Mononuclear cell (primary cell): ENCODE measurements around the gene TBX18. TPM values are rescaled to one million over a fixed set of nuclear protein-coding genes. Genes with fewer than 3 reads are reported as not detected.

Source experiments
- H3K27me3 ChIP-seq: 2 replicates; pipeline ENCODE4 v1.6.0; 2011; ENCODE audit warnings: low read length, control low read depth; ENCODE audit not compliant: insufficient read depth
- H3K4me1 ChIP-seq: 2 replicates; pipeline ENCODE4 v1.5.1; 2011; ENCODE audit warnings: mild to moderate bottlenecking, low read length, control low read depth; ENCODE audit not compliant: insufficient read depth
- H3K4me3 ChIP-seq: 2 replicates; pipeline ENCODE4 v1.5.1; 2011; ENCODE audit warnings: mild to moderate bottlenecking, low read length, moderate library complexity
- H3K9me3 ChIP-seq: 2 replicates; pipeline ENCODE4 v1.5.1; 2011; ENCODE audit warnings: low read depth, mild to moderate bottlenecking, control low read depth, low read length
- total RNA-seq: library from RNA; depleted of rRNA; stranded (reverse); fragments of >200 nt; gene quantifications from one replicate; pipeline ENCODE4 v1.2.3, GENCODE V29; 2012

TBX18 gene
- total RNA-seq, 1 donor = under 0.01 TPM

DNA sequence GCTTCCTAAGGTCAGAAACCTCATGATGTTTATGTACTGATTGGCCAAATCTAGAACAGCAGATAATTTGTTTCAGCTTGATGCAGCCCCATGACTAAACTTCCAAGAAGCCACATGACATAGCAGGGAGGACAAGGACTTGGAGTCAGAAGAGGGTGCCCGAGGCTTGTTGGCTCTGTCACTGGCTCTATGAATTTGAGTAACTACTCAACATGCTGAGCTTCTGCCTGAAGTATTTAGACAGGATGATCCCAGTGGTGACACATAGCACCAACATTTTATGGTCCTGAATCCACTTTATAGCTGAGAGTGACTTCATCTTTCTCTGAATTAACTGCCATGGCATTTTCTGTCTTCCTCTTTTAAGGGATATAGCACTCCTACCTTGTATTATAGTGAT, 13.5 kb upstream of the TBX18 start:
- Histone ChIP-seq H3K9me3 (no peaks in the 10 kb centered on the region), H3K4me3 (no peak overlapping the region), H3K27me3 (peaks cover 49% of the 10 kb centered on the region), H3K4me1 (no peaks in the 10 kb centered on the region)

DNA sequence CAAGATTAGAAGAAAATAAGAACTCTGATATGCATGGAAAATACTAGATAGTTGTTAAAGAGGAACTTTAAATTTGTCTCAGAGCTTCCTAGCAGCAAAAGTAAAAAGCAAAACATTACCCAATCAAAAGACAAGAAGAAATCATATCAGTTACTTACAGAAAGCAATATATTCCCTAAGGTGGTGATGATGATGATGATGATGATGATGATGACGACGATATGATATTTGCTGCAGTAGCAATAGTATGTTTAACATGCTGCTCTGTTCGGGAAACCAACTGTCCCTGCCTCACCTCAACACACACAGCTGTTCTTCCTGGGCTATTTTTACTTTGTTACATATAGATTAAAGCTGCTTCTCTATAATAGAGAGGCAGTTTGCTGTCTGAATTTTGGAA, 12.0 kb upstream of the TBX18 start:
- Histone ChIP-seq H3K4me1 (no peaks in the 10 kb centered on the region), H3K4me3 (no peak overlapping the region), H3K27me3 (peaks cover 61% of the 10 kb centered on the region), H3K9me3 (no peaks in the 10 kb centered on the region)

DNA sequence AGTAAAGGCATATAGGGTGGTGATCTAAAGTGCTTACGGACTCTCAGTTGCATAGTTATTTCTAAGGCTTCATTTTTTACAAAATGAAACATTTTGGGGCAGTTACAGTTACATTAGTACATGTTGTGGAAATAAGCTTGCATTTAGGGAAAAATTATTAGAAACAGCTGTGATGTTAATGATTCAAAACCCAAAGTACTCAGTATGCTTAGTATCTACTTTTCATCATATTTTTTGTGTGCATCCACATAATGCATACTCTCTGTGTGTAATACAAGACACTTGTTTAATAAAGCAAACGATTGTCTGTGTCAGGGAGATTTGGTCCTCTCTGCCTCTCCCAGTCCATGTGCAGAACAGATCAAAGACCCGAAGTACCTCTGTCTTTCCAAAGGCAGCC, 11.4 kb upstream of the TBX18 start:
- no peak overlapping the region for H3K4me3 ChIP-seq
- no peaks in the 10 kb centered on the region for H3K4me1 ChIP-seq
- H3K9me3 ChIP-seq = no peaks in the 10 kb centered on the region
- peaks cover 64% of the 10 kb centered on the region for H3K27me3 ChIP-seq

DNA sequence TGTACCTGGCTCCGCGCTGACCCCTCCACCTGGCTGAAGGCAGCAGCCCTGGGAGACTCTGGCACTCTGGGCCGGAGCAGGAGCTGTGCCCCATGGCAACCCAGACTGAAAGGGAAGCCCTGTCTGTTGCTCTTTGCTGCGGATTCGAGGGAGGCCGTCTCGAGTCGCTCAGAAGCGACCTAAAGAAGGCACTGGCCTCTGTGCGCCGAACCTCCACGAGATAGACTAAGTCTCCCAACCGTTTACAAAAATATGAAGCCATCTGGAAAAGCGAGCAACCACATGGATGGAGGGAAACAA, 10.5 kb upstream of the TBX18 start:
- no peak overlapping the region for H3K4me3 ChIP-seq
- no peaks in the 10 kb centered on the region for H3K9me3 ChIP-seq
- no peaks in the 10 kb centered on the region for H3K4me1 ChIP-seq
- peaks cover 73% of the 10 kb centered on the region for H3K27me3 ChIP-seq

DNA sequence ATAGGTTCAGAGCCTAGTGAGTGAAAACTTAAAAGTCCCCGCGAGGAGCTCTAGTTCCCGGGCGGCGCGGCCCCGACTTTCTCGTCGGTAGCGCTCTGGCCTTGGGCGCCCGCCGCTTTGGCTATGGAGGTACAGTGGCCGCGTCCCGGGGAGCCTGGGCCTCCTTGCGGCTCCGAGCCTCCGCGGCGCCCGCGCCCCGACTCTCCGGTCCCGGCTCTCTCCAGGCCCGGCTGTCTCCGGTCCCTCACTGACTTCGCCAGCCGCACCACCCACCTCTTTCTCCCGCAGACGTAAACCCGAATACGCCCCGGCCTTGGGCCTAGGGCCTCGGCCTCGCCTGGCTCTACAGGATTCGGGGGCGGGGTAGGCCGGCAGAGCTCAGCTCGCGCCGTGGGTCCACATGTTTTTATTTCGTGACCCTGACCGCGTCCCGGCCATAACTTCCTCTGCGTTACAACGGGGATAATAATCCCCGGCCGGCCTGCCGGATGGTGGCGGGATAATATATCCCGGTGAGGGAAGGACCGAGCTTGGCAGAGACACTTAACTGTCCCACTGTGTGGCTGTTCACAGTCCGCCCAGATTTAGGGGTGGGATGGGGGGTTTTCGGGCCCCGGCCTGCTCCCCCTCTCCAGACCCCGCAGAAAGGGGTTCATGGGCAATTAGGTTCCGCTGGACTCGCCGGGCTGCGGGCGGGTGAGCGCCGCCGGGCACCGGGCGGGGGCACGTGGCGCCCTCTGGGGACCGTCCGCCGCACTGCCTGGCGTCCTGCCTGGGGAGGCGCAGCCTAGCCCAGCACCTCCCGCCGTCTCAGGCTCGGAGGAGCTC, 10.0 kb upstream of the TBX18 start:
- Histone ChIP-seq H3K4me1 (no peaks in the 10 kb centered on the region), H3K27me3 (peaks cover 78% of the 10 kb centered on the region), H3K4me3 (no peak overlapping the region), H3K9me3 (no peaks in the 10 kb centered on the region)

DNA sequence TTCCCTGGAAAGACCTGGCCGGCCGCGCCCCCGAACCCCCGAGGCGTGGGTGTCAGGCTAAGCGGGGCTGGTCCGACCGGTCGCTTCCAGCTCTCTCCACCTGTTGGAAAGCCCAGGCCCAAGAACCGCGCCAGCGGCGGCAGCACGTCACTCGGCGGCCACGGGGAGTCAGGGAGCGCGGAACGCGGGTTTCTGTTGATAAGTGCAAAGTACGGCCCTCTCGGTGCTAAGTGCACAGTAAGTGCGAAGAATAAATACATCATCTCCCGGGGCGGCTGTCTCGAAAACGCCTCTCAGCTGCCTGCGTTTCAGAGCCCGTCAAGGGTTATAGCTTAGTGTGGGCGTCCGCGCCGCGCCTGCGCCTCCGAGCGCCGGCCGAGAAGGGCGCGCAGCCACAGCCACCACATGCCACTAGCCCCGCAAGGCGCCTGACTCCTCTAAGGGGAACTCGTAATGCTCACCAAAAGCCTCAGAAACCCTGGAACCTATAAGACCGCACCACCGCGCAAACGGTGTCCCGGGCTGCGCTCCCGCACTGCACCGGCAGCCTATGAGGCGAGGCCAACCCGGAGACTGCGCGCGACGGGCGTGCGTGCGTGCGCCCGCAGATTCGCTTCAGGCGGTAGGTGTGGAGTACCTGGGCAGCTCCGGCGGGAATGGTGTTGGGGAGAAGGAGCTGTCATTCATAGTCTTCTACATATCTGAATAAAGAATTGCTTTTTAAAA, 9.2 kb upstream of the TBX18 start:
- H3K4me3 ChIP-seq = no peak overlapping the region
- H3K27me3 ChIP-seq = peaks cover 86% of the 10 kb centered on the region
- no peaks in the 10 kb centered on the region for H3K4me1 ChIP-seq
- H3K9me3 ChIP-seq = no peaks in the 10 kb centered on the region

DNA sequence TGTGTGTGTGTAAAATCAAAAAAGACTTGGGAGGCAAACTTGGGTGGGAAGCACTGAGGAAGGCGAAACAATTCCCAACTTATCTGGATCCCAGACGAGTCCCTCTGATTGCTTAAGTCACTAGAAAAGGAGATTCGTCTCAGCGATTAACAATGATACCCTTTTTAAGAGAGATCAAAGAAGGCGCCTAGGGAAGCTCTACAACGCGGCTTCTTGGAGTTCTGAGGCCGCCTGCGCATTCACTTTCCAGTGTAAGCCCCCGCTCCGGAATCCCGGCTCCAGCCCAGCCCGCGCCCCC, 8.7 kb upstream of the TBX18 start:
- Histone ChIP-seq H3K4me1 (no peaks in the 10 kb centered on the region), H3K9me3 (no peaks in the 10 kb centered on the region), H3K4me3 (no peak overlapping the region), H3K27me3 (peaks cover 88% of the 10 kb centered on the region)

DNA sequence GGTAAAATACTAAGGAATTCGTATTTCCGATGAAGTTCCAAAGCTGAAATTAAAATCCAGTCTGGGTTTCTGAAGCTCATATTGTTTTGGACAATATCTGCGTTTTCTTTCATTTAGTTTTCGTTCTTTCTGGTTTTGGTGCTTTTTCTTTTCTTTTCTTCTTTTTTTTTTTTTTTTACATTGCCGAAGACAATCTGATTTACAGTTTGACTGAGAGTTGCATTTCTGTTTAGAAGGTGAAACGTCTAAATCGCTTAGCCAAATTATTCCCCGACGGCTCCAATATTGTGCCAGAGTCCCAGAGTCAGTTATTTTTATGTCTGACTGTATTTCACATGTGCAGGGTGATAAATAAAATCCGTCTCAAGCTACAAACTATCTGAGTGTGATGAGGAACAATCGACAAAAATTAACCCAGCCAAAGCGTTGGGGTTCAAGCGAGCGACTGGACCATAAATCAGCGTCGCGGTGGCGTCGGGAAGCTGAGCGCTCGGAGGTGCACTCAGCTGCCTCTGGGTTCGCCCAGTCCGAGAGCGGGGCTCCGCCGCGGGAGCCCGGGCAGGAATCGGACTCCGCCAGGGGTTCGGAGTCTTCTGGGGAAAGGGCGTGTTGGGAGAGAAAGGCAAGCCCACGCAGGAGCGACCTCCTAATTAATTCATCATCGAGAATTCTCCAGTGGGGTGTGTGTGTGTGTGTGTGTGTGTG, 8.2 kb upstream of the TBX18 start:
- no peak overlapping the region for H3K4me3 ChIP-seq
- no peaks in the 10 kb centered on the region for H3K9me3 ChIP-seq
- no peaks in the 10 kb centered on the region for H3K4me1 ChIP-seq
- H3K27me3 ChIP-seq = peaks cover 93% of the 10 kb centered on the region

DNA sequence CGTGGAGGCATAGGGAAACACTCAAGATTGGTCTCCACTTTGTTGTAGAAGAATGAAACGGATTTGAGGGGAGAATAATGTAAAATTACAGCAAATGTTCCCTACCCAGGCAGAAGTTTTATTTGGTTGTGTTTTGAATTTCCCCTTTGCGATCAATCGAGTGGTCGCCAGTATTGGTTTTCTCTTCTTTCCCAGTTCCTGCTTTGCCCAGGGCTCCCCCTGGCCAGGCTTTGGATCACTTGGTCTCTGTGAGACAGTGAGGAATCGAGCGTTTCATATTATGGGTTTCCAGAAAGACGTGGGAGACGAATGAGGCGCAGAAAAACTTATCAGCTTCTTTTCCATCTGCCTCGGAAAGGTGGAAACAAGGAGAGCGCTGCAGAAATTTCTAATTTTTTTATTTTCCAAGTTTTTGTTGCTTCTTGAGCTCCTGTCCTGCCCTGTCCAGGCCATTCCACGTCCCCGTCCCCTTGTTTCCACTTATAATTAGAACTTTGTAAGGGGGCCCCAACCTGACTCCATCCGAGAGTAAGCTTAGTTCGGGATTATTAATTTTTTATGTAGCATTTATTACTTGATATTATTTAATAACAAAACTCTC, 7.5 kb upstream of the TBX18 start:
- Histone ChIP-seq H3K27me3 (peaks cover 100% of the 10 kb centered on the region), H3K4me3 (no peak overlapping the region), H3K9me3 (no peaks in the 10 kb centered on the region), H3K4me1 (no peaks in the 10 kb centered on the region)

DNA sequence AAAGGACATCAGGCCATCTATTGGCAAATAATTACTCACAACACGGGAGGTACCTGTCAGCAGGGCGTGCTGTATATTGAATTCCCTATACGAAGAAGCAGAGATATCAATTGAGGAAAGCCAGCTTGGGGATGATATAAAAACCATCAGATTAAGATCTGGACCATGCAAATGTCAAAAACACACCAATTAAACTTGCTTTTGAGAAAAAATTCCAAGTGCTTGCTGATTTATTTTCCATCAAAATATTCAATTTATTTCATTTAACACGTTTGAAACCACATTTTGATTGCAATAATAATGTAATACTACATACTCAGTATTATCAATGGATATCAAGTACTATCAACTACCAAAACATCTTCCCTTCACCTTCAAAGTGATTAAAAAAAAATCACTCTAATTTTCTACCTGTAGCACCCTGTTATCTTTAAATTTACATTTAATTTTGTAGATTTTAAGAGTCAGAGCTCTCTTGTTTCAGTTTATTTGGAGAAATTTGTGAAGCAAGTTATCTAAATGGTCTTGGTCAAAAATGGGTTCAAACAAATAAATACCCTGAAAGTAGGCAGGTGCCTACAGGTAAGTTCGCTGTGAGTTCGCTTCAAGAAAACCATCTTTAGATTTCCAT, 6.8 kb upstream of the TBX18 start:
- Histone ChIP-seq H3K27me3 (peaks cover 100% of the 10 kb centered on the region), H3K4me1 (no peaks in the 10 kb centered on the region), H3K4me3 (no peak overlapping the region), H3K9me3 (no peaks in the 10 kb centered on the region)

DNA sequence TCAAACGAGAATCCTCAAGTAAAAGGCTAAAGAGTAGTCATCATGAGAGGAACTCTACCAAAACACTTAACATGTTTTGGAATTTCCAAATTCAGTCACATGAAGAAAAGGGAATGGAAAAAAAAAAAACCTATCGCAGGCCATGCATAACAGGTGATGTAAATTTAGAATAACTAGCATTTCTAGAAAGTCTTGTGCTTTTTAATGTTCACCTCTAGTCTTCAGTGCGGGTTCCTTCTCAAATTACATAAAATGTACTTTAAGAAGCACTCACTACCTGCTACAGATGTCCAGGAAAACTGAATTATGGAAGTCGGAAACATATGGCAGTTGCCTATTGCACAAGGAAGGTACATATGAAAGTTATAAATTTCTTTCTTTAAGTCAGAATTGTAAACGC, 6.1 kb upstream of the TBX18 start:
- H3K4me1 ChIP-seq = no peaks in the 10 kb centered on the region
- H3K4me3 ChIP-seq = no peak overlapping the region
- peaks cover 100% of the 10 kb centered on the region for H3K27me3 ChIP-seq
- H3K9me3 ChIP-seq = no peaks in the 10 kb centered on the region

DNA sequence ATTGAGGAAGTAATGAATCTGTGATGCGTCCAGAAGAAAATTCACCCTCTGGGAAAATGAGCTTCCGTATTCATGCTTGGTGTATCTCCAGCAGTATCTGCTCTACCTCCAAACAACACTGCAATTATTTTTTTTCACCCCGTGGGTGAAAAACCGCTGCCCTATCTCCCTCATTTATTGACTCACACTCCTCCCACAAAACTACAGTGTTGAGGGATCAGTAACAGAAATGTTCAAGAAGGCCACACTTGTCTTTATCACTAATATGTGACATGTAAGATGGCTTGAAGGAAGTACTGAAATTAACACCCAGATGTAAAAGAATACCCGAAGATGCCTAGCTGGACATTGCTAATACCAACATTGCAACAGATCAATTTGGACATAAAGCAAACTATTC, 4.9 kb upstream of the TBX18 start:
- Histone ChIP-seq H3K4me3 (no peak overlapping the region), H3K27me3 (peaks cover 100% of the 10 kb centered on the region), H3K9me3 (no peaks in the 10 kb centered on the region), H3K4me1 (no peaks in the 10 kb centered on the region)

DNA sequence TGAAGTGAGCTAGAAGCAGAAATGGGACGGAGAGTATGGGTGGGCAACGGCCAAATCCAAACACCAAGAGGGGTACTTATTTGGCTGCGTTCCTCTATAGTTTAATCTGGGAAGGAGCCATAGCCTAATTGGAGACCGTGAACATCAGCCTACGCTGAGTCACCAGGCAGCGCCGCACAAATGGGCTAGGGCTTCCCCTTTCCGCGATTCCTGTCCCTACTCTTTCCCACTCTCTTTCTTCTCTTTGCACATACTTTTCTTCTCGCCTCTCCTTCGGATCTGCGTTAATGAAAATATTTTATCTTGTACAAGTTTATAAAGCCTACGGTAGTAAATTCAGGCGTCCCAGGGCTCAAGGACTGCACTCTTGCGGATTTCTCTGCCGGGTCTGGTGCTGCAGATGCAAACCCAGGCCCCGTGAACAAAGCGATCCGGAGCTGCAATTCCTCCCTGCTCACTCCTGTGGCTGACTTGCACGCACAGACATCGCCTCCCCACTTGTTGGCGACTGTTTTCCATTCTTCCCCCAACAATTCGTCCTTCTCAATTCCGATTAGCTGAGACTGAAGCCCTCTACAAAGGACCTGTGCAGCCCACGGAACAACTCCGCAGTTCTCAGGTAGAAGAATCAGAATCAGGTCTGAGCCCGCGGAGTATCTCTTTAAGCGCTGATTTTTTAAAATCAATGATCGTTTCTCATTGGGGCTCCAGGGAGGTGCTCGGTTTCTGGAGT, 4.2 kb upstream of the TBX18 start:
- H3K4me3 ChIP-seq = no peak overlapping the region
- H3K4me1 ChIP-seq = peaks cover 3% of the 10 kb centered on the region
- peaks cover 98% of the 10 kb centered on the region for H3K27me3 ChIP-seq
- no peaks in the 10 kb centered on the region for H3K9me3 ChIP-seq

DNA sequence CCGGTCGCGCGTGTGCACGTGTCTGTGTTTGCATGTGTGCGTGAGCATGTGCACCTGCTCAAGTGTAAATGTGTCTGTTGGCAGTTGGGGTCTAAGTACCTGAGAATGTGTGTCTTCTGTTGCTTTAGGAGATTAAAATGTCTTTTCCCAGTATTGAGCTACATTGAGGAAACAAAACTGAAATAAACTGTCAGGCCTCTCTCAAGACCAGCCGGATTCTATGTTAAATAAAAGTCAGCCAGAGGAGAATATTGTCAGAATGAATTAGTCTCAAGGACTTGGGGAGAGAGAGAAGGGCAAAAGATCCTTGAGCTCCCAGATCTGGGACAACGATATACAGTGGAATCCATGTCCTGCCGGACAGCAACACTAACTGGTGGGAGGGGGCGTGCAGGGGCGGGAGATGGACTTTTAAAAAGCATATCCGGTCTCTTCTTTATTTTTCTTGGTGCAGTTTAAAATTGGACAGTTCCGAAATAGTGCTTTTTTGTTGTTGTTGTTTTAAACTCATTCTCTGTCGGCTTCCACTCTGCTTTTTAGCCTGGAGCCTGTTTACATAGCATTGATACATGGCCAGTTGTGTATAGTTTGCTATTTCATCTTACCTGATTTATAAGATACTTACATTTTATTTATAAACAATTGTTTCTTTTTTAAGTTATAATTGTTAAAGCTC, 3.3 kb upstream of the TBX18 start:
- peaks cover 8% of the 10 kb centered on the region for H3K4me1 ChIP-seq
- H3K27me3 ChIP-seq = peaks cover 98% of the 10 kb centered on the region
- H3K4me3 ChIP-seq = no peak overlapping the region
- H3K9me3 ChIP-seq = no peaks in the 10 kb centered on the region
